Measurements from ENCODE around the gene PNLIPRP3. TPM values are rescaled to one million over a fixed set of nuclear protein-coding genes. Genes with fewer than 3 reads are reported as not detected.

The PNLIPRP3 gene
- total and polyA plus RNA-seq, 9 of the 15 experiments (the other 6 are each of a cell fraction or from before 2014, with no cell fraction given): not detected

GRCh38 chr10:116460219-116460618, 32.6 kb downstream of the PNLIPRP3 start (continued):
- no peak for TF ChIP-seq E2F4 (CRISPR knock-in tag; IDR thresholded peaks at IDR 0.05; ENCODE audit: low read depth)
- no peak for TF ChIP-seq TCFL5 (CRISPR knock-in tag; conservative IDR thresholded peaks at IDR 0.05)
- TF ChIP-seq PYGO2 (tag; IDR thresholded peaks at IDR 0.05): no peak
- no peak for TF ChIP-seq ZNF699 (CRISPR knock-in tag; IDR thresholded peaks at IDR 0.05; ENCODE audit: insufficient replicate concordance)
- TF ChIP-seq PRDM10 (IDR thresholded peaks at IDR 0.05; ENCODE audit: partially characterized antibody): no peak

- Histone ChIP-seq H3K9me1 (ENCODE audit: control insufficient read depth, insufficient read depth, low read length) (no peaks in the 10 kb centered on the region), H3K4me1 (replicated peaks in 1 of 2; ENCODE audit: control insufficient read depth in 2 of 2, insufficient read depth in 2 of 2, low read length in 2 of 2) (no peaks in the 10 kb centered on the region), H3K9me3 (replicated peaks; ENCODE audit: control insufficient read depth, insufficient read depth, low read depth, low read length) (no peaks in the 10 kb centered on the region), H3K27me3 (ENCODE audit: control insufficient read depth in 2 of 2, insufficient read depth in 2 of 2, low read length in 2 of 2) (no peaks in the 10 kb centered on the region), H3K4me3 (no peak overlapping the region), H3K79me2 (ENCODE audit: control insufficient read depth, insufficient read depth, low read length) (no peaks in the 10 kb centered on the region), H4K20me1 (replicated peaks; ENCODE audit: control insufficient read depth, insufficient read depth, low read length) (no peaks in the 10 kb centered on the region), H3K9ac (ENCODE audit: insufficient read depth in 1 of 2, low read depth in 2 of 2, low read length in 2 of 2) (no peak overlapping the region), H2AFZ (ENCODE audit: low read depth, low read length) (no peak overlapping the region), H3K4me2 (ENCODE audit: insufficient read depth, low read length) (no peak overlapping the region), H3K27ac (ENCODE audit: extremely low read depth, low read depth, low read length) (no peak overlapping the region), H3K36me3 (ENCODE audit: control insufficient read depth, insufficient read depth, low read length) (no peaks in the 10 kb centered on the region)
- DNase-seq (ENCODE audit: extremely low read depth in 1 of 4, low spot score in 3 of 4) (no peak), ATAC-seq (no peak), FAIRE-seq (no peak)
- intact Hi-C loops (cut with micrococcal nuclease): no loop called here
- POLR2A ChIA-PET: no interaction called here
- in situ Hi-C loops (cut with MboI): loop anchor here (25.0 kb wide), 1 partner anchor 701 kb away; no protein-coding TSS in a partner anchor
- TF ChIP-seq IFI16 (CRISPR knock-in tag; IDR thresholded peaks at IDR 0.05) (no peak), MYC (IDR thresholded peaks at IDR 0.05; ENCODE audit: low read depth, low read length) (no peak), MYC (CRISPR knock-in tag; IDR thresholded peaks at IDR 0.05; ENCODE audit: borderline replicate concordance, low read depth) (no peak)
- BruUV-seq (replicated peaks): no TSS peak
- 0% methylated on average over 1 of the region's 1 CpG for WGBS (ENCODE audit: insufficient coverage, low coverage, missing lambda C conversion rate)
- CTCF ChIA-PET (ENCODE audit: low intra/inter-chr PET ratio): no interaction called here
Observed at GRCh38 chr10:116461680-116462079, 34.0 kb downstream of the PNLIPRP3 start.

Measured in K562 (cell line).